ENCODE results near the gene MSH5. TPM values are rescaled to one million over a fixed set of nuclear protein-coding genes. Genes with fewer than 3 reads are reported as not detected.

The MSH5 gene
- total and polyA plus RNA-seq, 2 experiments from 2014 or later, result 12.1 to 23.9 TPM

DNA sequence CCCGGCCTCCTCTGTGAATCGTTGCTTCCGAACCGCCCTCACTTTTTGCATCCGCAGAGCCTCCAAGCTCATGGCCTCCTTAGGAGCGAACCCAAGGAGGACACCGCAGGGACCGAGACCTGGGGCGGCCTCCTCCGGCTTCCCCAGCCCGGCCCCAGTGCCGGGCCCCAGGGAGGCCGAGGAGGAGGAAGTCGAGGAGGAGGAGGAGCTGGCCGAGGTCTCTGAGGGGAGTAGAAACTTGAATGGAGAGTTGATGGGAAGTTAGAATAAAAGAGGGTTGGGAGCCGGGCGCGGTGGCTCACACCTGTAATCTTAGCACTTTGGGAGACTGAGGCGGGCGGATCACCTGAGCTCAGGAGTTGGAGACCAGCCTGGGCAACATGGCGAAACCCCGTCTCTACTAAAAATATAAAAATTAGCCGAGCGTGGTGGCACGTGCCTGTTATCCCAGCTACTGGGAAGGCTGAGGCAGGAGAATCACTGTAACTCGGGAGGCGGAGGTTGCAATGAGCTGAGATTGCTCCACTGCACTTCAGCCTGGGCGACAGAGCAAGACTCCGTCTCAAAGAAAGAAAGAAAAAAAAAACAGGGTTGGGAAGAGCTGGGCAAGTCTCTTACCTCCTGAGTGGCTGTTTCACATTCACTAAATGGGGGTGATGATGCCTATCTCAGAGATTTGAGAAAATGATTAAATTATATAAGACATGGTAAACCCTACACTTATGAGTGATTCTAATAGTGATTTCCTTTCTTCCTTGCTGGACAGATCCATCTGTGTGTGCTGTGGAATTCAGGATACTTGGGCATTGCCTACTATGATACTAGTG lies 805 bp downstream of the MSH5 start:
- no peaks in the 10 kb centered on the region for H4K20me1 ChIP-seq (replicated peaks; ENCODE audit: insufficient read depth)
- ATAC-seq (peak; percentile 6), DNase-seq (ENCODE audit: low spot score) (no peak)
- no peaks in the 10 kb centered on the region for H3K27me3 ChIP-seq (ENCODE audit: insufficient read depth)
- peak overlapping the region; percentile 93 for H3K4me2 ChIP-seq
- Mint-ChIP-seq H3K27me3 (ENCODE audit: insufficient read depth, low read depth, poor library complexity) (peaks cover 27% of the 10 kb centered on the region), H3K36me3 (ENCODE audit: low read depth) (peaks cover 17% of the 10 kb centered on the region), H3K27ac (peak overlapping the region; percentile 97), H3K4me3 (peak overlapping the region; percentile 78), H3K4me1 (peaks cover 47% of the 10 kb centered on the region), H3K9me3 (no peaks in the 10 kb centered on the region; the same call in 2 of the 3 replicates)
- H2AFZ ChIP-seq, result peak overlapping the region; percentile 67
- H3K9me2 ChIP-seq (ENCODE audit: insufficient read depth), result no peaks in the 10 kb centered on the region
- H3K27ac ChIP-seq (ENCODE audit: low read depth), result peak overlapping the region; percentile 92
- no peak for TF ChIP-seq EZH2phosphoT487 (IDR thresholded peaks at IDR 0.05; ENCODE audit: unreplicated experiment)
- no peak for TF ChIP-seq EZH2 (IDR thresholded peaks at IDR 0.05; ENCODE audit: low read depth, unreplicated experiment)
- TF ChIP-seq CREB1 (CRISPR knock-in tag; IDR thresholded peaks at IDR 0.05; ENCODE audit: low read depth), result no peak
- peak; percentile 0; the same call in 1 of the 2 replicates for TF ChIP-seq POLR2AphosphoS5 (IDR thresholded peaks at IDR 0.05; ENCODE audit: low read depth)
- no peak for TF ChIP-seq ZNF331 (CRISPR knock-in tag; IDR thresholded peaks at IDR 0.05; ENCODE audit: low read depth)
- TF ChIP-seq, protein P1, sequence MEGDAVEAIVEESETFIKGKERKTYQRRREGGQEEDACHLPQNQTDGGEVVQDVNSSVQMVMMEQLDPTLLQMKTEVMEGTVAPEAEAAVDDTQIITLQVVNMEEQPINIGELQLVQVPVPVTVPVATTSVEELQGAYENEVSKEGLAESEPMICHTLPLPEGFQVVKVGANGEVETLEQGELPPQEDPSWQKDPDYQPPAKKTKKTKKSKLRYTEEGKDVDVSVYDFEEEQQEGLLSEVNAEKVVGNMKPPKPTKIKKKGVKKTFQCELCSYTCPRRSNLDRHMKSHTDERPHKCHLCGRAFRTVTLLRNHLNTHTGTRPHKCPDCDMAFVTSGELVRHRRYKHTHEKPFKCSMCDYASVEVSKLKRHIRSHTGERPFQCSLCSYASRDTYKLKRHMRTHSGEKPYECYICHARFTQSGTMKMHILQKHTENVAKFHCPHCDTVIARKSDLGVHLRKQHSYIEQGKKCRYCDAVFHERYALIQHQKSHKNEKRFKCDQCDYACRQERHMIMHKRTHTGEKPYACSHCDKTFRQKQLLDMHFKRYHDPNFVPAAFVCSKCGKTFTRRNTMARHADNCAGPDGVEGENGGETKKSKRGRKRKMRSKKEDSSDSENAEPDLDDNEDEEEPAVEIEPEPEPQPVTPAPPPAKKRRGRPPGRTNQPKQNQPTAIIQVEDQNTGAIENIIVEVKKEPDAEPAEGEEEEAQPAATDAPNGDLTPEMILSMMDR (conservative IDR thresholded peaks at IDR 0.05; ENCODE audit: low read depth in 2 of 2), result no peak
- peaks cover 36% of the 10 kb centered on the region for H3K4me1 ChIP-seq (ENCODE audit: insufficient read depth)
- peaks cover 4% of the 10 kb centered on the region; the same call in 1 of the 2 replicates for H3K36me3 ChIP-seq (ENCODE audit: insufficient read depth)
- peak overlapping the region; percentile 68 for H3K4me3 ChIP-seq
- H3F3A ChIP-seq (replicated peaks; ENCODE audit: low read depth), result peaks cover 15% of the 10 kb centered on the region
- peaks cover 6% of the 10 kb centered on the region; the same call in 1 of the 2 replicates for H3K79me2 ChIP-seq (replicated peaks; ENCODE audit: insufficient read depth)

DNA sequence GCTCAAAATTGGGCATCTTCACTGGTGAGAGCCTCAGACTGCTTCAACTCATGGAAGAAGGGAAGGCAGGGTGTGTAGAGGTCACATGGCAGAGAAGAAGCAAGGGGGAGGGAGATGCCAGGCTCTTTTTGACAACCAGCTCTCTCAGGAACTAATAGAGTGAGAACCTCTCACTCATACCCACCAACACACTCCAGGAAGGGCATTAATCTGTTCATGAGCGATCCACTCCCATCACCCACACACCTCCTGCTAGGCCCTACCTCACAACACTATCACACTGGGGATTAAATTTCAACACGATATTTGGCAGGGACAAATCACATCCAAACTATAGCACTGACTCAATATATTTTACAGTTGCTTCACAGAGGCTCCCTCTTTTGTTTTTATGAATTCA lies 2.0 kb downstream of the MSH5 start:
- H3K4me3 ChIP-seq, result no peak overlapping the region
- peaks cover 12% of the 10 kb centered on the region for H3F3A ChIP-seq (replicated peaks; ENCODE audit: low read depth)
- H3K27me3 ChIP-seq (ENCODE audit: insufficient read depth), result no peaks in the 10 kb centered on the region
- Mint-ChIP-seq H3K36me3 (ENCODE audit: low read depth) (peaks cover 17% of the 10 kb centered on the region), H3K4me3 (no peak overlapping the region), H3K27me3 (ENCODE audit: insufficient read depth, low read depth, poor library complexity) (peaks cover 22% of the 10 kb centered on the region), H3K9me3 (no peaks in the 10 kb centered on the region; the same call in 2 of the 3 replicates), H3K4me1 (peaks cover 43% of the 10 kb centered on the region), H3K27ac (no peak overlapping the region)
- no peak overlapping the region for H3K27ac ChIP-seq (ENCODE audit: low read depth)
- DNase-seq (ENCODE audit: low spot score), result no peak
- no peaks in the 10 kb centered on the region; the same call in 1 of the 2 replicates for H3K79me2 ChIP-seq (replicated peaks; ENCODE audit: insufficient read depth)
- peaks cover 33% of the 10 kb centered on the region for H3K4me1 ChIP-seq (ENCODE audit: insufficient read depth)
- H3K36me3 ChIP-seq (ENCODE audit: insufficient read depth), result peaks cover 4% of the 10 kb centered on the region; the same call in 1 of the 2 replicates
- no peaks in the 10 kb centered on the region for H4K20me1 ChIP-seq (replicated peaks; ENCODE audit: insufficient read depth)
- H2AFZ ChIP-seq, result no peak overlapping the region
- H3K4me2 ChIP-seq, result no peak overlapping the region
- no peaks in the 10 kb centered on the region for H3K9me2 ChIP-seq (ENCODE audit: insufficient read depth)
- ATAC-seq, result no peak
- TF ChIP-seq NANOG (IDR thresholded peaks at IDR 0.05; ENCODE audit: borderline replicate concordance) (no peak), EZH2phosphoT487 (IDR thresholded peaks at IDR 0.05; ENCODE audit: unreplicated experiment) (no peak), CREB1 (CRISPR knock-in tag; IDR thresholded peaks at IDR 0.05; ENCODE audit: low read depth) (no peak), EZH2 (IDR thresholded peaks at IDR 0.05; ENCODE audit: low read depth, unreplicated experiment) (no peak), POLR2AphosphoS5 (IDR thresholded peaks at IDR 0.05; ENCODE audit: low read depth) (no peak), ZNF114 (CRISPR knock-in tag; IDR thresholded peaks at IDR 0.05) (no peak), JUNB (IDR thresholded peaks at IDR 0.05; ENCODE audit: unreplicated experiment) (no peak), ZNF331 (CRISPR knock-in tag; IDR thresholded peaks at IDR 0.05; ENCODE audit: low read depth) (no peak), STAT1 (IDR thresholded peaks at IDR 0.05; ENCODE audit: unreplicated experiment) (no peak)
- TF ChIP-seq, protein P2, sequence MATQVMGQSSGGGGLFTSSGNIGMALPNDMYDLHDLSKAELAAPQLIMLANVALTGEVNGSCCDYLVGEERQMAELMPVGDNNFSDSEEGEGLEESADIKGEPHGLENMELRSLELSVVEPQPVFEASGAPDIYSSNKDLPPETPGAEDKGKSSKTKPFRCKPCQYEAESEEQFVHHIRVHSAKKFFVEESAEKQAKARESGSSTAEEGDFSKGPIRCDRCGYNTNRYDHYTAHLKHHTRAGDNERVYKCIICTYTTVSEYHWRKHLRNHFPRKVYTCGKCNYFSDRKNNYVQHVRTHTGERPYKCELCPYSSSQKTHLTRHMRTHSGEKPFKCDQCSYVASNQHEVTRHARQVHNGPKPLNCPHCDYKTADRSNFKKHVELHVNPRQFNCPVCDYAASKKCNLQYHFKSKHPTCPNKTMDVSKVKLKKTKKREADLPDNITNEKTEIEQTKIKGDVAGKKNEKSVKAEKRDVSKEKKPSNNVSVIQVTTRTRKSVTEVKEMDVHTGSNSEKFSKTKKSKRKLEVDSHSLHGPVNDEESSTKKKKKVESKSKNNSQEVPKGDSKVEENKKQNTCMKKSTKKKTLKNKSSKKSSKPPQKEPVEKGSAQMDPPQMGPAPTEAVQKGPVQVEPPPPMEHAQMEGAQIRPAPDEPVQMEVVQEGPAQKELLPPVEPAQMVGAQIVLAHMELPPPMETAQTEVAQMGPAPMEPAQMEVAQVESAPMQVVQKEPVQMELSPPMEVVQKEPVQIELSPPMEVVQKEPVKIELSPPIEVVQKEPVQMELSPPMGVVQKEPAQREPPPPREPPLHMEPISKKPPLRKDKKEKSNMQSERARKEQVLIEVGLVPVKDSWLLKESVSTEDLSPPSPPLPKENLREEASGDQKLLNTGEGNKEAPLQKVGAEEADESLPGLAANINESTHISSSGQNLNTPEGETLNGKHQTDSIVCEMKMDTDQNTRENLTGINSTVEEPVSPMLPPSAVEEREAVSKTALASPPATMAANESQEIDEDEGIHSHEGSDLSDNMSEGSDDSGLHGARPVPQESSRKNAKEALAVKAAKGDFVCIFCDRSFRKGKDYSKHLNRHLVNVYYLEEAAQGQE (IDR thresholded peaks at IDR 0.05; ENCODE audit: unreplicated experiment), result no peak
- TF ChIP-seq, protein P3, sequence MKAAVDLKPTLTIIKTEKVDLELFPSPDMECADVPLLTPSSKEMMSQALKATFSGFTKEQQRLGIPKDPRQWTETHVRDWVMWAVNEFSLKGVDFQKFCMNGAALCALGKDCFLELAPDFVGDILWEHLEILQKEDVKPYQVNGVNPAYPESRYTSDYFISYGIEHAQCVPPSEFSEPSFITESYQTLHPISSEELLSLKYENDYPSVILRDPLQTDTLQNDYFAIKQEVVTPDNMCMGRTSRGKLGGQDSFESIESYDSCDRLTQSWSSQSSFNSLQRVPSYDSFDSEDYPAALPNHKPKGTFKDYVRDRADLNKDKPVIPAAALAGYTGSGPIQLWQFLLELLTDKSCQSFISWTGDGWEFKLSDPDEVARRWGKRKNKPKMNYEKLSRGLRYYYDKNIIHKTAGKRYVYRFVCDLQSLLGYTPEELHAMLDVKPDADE (IDR thresholded peaks at IDR 0.05), result no peak
- TF ChIP-seq, protein P1 (conservative IDR thresholded peaks at IDR 0.05; ENCODE audit: low read depth in 2 of 2), result no peak
